ENCODE measurements around the gene GTPBP6.
"Not testable (repeated sequence)": the region's sequence is repeated elsewhere in the genome, so short reads cannot be mapped to it uniquely, and the experiment has no call there.

GTPBP6 gene

DNA sequence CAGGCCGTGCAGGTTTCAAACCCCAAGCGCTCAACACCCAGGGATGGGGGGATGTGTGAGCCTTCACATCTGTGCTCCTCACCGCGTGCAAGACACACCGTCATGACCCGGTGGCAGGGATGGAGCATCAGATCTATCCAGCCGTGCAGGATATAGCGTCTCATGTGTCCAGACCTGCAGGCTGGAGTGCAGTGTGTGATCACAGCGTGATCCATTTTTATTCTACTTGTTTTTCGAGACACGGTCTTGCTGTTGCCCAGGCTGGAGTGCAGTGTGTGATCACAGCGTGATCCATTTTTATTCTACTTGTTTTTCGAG, 32.7 kb upstream of the GTPBP6 start:
- DNase-seq: not testable (repeated sequence)

DNA sequence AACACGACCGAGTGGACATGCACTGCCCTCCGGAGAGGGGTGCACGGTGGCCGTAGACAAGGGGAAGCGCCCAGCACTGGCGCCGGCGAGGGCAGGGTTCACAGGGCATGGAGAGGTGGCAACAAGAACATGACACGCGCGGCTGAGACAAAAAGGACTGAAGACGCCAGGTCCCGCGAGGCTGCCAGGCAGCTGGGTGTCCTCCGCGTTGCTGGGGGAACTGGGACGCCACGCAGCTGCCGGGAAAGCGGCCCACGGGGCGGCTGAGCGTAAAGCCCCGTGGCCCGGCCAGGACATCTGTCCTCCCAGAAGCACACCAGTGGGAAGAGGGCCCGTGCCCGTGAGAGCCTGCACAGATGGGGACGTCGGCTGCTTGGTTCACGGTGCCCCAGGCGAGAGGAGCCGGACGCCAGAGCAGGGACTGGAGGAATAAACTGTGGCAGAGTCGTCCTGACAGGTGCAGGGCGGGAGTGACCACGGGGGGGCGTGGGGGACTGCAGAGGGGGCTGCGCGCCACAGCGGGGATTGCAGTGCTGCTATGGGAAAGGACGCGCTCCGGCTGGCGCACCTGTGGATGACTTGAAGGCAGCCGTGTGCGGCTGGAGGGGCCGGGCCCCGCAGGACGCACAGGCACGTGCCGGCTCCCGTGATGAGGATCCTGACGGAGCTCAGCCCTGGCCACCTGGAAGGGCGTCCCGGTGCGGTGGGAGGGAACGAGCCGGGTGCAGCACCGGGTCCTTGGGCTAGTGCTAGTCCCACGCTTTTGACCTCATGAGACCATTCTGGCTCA, 32.1 kb upstream of the GTPBP6 start:
- no peak for DNase-seq

DNA sequence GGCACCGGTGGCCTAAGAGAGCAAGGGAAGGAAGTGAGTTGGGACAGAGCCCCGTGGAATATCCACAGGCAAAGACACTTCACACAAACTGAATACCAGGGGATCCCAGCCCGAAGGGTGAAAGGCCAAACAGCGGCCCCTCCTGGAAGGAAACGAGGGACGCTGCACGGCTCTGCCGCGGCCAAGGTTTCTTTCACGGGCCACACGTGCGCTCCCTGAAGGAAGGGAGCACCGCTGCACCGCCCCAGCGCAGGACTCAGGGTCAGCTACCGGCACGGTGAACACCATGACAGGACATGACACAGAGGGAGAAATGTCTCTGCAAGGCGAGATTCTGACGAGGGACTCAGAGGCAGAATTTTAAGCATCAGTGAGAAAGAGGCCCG, 31.5 kb upstream of the GTPBP6 start:
- no peak for DNase-seq

DNA sequence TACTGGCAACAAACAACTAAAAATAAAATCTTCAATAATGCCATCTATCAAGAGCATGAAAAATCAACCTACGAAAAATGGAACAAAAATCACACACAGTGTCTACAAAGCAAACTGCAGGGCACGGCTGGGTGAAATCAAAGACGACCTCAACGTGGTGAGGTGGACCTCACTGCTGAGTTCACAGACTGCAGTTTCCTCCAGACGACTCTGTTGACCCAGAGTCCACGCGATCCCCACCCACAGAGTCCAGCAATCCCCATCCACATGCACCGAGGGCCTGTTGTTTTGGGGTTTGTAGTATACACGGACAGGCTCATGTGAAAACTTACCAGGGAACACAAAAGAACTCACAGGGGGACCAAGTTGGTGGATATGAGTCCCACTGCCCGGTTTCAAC, 31.1 kb upstream of the GTPBP6 start:
- no peak for DNase-seq

DNA sequence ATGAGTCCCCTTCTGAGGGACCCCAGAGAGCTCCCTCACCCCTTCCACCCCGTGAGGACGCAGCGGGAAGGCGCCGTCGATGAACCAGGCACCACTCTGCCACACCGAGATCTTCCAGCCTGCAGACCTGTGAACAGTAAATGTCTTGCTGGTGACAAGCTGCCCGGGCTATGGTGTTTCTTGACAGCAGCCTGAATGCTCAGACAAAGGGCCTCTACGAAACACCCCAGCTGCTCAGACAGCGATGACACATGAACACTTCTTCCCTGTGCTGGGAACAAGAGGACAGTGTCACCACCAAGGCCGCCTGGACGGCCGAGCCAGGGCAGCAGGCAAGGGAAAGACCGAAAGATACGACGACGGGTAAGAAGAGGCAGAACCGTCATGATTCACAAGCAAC, 30.6 kb upstream of the GTPBP6 start:
- DNase-seq: no peak

DNA sequence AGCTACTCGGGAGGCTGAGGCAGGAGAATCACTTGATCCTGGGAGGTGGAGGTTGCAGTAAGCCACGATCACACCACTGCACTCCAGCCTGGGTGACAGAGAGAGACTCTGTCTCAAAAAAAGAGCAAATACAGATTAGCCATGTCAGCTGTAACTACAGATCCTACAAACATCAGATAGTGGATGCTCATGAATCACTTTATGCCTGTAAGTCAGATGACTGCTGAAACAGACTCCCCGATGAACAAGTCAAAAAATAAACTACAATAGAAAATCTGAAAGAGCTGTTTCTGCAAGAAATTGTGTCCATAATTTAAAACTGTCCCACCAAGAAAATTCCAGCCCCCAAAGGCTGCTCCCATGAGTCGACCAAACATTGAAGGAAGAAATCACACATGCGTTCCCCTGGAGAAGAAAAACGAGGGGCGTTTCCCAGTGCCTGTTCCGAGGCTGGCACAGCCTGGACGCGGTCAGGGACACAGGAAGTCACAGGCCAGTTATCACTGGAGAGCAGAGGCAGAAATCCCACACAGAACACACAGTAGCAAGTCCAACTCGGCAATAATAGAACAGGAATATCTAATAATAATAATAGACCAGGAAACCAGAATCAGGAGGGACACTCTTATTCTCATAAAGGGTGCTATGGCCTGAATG, 30.0 kb upstream of the GTPBP6 start:
- no peak for DNase-seq

DNA sequence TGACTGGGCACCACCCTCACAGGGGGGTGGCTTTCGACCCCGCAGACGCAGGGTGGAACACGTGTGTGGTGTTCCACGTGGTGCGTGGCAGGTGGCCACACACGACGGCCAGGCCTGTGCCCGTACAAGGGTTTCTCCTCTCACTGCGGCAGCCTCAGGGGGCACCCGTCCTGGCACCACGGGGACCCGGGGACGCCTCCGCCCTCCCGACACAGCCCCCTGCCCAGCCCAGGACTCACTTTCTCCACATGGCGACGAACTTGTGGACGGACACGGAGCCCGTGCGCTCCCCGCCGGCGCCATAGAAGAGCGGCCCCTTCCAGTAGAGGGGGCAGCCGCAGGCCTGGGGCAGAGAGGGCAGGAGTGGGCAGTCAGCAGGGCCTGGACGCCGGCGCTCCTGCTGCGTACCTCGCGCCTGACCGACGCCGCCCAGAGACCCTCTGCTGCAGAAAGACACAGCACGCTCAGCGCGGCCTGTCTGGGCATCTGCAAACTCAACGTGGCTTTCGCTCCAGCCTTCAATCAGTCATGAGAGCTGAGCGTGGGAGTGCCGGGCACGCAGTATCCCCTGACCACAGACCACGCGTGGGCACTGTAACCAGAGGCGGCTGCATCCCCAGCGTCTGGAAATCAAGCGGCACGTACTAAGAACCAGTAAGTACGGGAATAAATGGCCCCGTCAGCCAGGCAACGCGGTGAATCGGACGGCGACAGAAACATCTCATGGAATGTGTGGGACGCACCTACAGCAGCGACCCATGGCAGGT, 28.9 kb upstream of the GTPBP6 start:
- no peak for DNase-seq

DNA sequence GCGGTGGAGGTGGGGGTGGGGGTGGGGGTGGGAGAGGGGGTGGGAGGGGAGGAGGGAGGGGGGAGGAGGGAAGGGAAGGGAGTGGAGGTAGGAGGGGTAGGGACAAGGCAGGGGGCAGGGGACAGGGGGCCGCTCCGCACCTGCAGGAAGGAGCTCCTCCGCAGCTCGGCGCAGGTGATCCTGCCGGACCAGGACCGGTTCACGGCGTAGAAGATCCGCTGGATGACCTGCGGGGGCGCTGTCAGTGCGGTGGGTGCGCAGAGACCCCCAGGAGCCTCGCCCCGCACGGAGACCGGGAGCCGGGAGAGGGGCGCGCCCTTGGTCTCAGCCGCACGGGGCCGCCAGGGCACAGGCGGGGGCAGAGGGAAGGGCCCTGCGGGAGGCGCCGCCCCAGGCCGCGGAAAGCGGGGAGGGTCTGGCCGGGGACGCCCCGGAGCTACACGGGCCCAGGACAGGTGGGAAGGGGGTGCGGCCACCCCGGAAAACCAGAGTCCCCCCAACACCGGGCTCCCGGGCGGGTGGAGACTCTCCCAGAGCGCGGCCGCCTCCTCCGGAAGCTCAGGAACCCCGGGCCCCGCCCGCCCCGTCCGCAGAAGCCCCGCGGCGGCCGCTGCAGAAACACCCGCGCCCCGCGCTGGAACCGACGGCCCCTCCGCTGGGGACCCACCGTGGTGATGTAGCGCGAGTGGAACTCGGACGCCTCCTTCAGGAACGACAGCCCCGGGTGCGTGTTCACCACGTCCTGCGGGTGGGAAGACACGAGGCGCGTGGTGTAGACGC, 27.6 kb upstream of the GTPBP6 start:
- DNase-seq: no peak

DNA sequence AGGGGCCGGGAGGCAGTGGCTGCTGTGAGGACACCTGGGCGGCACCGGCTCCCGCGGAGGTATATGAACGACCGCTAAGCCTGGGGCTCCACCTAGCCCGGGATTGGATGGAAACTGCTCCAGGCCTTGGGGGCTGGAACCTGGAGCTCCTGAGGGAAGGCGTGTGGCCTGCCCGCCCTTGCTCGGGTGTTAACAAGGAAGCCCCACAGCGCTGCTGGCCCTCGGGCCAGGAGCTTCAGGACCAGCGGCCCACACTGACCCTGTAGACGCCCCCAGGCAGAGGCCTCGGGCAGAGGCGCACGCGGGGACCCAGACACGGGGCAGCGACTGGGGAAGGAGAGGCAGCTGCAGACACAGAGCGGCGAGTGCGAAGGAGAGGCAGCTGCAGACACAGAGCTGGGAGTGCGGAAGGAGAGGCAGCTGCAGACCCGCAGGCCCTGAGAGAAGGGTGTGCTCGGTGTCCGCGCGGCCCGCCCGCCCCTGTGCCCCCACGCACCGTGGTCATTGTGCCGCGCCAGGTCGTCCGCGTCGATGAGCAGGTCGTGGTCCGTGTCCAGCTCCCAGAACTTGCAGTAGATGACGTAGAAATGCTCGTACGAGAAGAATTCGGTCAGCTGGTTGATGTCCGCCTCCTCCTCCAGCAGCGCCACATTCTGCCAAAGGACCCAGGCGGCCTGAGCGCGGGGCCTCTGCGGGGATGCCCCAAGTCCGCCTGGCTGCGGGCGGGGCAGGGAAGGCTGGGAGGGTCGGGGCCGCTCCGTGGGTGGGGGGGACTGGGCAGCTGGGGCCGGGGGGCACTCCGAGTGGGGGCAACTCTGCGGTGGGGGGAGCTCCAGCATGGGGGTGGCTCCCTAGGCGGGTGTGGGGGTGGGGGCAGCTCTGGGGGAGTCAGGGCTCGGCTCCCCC, 26.7 kb upstream of the GTPBP6 start:
- no peak for DNase-seq

DNA sequence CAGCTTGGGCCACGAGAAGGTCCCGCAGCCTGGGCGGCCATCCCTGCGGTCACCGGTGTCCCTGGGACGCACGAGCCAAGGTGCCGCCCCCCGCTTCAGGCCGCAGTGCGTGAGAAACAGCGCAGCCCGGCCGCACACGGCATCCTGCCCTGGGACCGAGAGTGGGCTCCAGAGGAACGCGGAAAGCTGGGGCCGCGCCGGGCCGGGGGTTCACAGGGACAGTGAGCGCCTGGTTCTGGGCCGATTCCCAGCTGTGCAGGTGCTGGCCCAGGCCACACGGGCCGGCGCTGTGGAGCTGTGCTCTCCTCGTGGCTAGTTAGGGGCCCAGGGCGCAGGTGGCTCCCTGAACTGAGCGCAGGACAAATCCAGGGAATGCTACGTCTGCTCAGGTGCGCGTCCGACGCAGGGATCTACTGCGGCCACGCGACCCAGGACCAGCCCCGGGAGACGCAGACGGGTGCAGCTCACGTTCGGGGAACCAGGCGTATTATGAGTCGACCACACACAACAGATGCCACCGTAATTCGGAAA, 25.8 kb upstream of the GTPBP6 start:
- DNase-seq: no peak

DNA sequence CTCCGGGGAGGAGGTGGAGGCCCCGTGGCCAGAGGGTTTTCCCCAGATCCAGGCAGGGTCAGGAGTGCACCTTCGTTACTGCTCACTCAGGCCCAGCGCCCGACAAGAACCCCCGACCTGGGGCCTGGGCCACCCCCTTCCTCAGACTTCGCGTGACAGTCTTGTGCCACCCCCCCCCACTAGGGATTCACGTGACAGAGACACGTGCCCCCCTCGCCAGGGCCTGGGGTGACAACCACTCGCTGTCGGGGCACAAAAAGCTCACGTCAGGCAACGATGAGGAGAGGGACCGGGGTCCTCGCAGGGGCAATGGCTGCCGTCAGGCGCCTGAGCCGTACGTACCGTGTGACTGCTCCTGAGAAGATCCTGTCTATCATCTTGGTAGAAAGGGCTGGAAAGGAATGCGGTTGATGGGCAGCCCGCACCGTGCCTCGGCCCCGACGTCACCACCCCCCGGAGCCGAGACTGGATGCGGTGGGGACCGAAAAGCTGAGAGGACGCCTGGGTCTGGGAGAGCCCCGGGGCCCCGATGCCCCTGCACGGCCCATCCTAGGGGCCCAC, 23.0 kb upstream of the GTPBP6 start:
- no peak for DNase-seq

DNA sequence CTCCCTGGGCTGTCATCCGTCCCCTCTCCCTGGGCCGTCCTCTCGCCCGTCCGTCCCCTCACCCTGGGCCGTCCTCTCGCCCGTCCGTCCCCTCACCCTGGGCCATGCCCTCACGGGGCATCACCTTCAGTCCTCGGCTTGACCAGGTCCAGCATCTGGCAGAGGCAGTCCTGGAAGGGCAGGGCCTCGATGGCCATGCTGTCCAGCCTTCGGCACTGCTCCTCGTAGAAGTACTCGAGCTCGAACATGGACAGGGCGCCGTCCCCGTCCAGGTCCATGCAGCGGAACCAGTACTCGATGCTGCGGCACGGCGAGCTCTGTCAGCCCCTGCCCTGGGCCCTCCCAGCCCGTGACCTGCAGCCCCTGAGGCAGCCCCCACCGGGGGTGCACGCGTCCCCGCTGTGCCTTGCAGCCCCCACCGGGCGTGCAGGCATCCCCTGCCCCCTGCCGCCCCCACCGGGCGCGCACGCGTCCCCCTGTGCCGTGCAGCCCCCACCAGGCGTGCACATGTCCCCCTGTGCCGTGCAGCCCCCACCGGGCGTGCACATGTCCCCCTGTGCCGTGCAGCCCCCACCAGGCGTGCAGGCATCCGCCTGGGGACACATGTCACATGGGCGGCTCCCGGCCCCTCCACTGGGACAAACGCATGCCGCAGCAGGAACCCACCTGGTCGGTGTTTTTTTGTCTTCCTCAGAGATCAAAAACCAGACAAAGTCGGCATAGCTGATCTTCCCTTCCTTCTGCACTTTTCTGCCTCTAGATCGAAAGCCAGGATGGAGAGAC, 22.2 kb upstream of the GTPBP6 start:
- no peak for DNase-seq

DNA sequence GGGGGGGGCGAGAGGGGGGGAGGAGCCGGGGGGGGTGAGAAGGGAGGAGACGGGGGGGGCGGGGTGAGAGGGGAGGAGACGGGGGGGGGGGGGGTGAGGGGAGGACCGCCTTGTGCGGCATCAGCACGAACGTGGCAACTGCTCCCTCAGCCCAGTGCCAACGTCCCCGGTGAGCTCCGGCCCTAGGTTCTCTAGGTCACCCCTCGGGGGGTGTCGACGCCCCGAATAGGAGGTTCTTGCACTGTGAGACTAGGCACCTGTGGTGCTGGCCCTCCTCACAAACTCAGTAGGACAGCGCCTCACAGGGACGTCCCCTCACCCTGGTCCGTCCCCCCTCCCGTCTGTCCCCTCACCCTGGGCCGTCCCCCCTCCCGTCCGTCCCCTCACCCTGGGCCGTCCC, 21.5 kb upstream of the GTPBP6 start:
- no peak for DNase-seq

DNA sequence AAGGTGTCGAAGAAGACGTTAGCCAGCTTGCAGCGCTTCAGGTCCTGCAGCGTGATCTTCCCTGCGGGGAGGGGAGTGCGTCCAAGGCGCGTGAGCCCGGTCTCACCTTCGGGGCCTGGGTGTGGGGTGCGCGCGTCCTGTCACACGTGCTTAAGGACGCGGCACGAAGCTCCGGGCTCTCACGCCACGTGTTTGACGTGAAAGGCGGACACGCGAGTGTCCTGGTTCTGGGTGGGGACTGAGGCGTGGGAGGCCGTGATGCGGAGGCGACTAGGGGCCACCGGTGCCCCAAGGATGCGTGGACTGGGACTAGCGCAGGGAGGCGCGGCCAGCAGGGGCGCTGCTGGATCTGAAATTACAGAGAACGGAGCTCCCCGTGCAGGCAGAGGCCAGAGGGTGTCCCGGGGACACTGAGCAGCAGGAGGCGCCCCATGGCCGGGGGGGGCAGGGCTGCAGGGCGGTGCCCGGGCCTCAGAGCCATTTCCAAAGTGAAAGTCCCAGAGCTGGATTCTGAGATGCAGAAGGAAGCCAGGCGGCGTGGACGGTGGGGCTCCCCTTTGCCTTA, 20.3 kb upstream of the GTPBP6 start:
- DNase-seq: no peak

DNA sequence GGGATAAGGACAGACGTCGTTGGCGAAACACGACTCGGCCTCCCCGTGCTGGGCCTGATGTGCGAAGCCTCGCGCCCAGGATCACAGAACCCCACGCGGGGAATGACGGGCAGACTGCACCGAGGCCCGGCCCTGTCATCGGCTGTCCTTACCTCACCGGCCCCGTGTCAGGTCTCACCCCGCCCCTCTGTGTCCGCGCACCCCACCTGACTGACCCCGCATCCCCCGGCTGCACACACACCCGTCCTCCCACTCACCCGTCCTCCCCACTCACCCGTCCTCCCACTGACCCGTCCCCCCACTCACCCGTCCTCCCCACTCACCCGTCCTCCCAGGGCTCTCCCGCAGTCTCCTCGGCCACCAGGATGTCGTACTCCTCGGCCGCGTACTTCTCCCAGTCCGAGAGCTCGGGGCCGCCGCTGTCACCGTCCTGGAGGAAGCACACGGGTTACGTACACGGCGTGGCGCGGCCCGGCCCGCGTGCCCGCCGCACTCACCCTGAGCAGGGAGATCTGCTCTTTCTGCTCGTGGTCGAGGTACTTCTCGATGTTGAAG, 19.8 kb upstream of the GTPBP6 start:
- DNase-seq: no peak

DNA sequence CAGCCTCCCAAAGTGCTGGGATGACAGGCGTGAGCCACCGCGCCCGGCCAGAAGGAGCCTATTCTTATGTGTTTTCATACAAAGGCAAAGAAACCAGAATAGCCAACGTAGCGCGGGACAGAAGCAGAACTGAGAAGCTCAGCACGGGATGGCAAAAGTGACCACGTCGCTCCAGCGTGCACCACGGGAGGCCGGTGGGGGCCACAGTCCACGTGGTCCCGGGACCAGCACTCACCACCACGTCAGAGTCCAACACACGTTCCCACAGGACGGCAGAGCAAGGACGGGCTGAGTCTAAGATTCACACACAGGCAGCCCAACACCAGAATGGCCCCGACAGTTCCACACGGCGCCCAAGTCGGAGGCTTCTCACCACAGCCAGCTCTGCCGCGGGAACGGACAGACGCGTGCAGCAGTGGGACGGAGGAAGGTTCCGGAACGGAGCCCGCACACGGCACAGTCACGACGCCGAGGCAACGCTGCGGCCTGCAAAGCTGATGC, 18.8 kb upstream of the GTPBP6 start:
- DNase-seq: no peak

DNA sequence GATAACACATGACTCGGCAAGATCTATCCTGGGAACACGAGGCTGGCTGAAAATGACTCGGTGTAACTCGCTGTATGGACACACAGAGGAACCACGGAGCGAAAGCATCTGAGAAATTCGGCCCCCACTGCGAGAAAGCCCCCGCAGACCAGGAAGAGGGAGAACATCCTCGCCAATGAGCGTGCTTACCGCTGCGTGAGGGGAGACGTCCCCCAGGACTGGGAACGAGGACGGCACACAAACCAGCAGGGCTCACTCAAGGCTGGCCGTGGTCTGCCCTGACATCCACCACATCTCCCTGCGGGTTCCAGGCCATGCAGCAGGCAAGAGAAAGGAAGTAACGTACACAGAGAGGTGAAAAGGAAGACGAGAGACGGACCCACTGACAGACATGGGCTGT, 17.6 kb upstream of the GTPBP6 start:
- DNase-seq: no peak

DNA sequence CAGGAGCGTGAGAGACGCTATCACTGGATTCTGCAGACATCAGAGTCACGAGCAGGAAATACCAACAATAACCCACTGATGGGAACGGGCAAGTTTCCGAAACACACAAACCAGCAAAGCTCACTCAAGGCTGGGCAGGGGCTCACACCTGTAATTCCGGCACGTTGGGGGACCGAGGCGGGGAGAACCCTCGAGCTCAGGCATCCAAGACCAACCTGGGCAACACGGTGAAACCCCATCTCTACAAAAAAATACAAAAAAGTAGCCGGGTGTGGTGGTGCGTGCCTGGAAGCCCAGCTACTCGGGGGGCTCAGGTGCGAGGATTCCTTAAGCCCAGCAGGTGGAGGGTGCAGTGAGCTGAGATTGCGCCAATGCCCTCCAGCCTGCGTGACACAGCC, 17.2 kb upstream of the GTPBP6 start:
- no peak for DNase-seq

DNA sequence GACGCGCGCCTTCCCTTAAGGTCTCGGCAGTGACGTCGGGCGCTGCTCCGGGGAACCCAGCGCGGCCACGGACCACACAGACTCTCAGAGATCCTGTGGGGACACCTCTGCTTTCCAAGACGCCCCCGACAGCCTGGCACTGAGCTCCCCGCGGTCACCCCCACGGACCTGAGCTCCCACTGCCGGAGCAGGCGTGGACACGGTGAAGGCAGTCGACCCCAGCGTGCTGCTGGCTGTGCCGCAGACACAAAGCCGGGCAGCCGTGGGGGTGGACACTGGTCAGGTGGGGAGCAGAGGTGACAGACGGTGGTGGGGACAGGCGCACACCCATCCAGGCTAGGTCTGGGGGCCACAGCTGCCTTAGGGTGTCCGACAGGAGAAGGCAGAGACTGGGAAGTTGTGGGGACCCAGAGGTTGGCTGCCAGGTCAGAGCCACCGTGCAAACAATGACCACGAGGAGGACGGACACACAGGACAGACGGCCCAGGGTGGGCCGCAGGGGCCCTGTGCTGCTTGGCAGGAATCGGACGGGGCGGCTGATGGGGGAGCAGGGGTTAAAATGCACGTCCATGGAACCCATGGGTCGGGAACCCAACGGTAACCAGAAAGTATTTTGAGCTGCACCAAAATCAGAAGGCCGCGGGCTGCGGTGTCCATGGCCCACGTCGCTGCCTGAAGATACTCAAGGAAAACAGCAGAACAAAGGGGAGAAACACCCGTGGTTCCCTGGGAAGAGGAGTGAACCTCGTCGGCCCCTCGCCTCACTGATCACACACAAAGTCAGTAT, 16.6 kb upstream of the GTPBP6 start:
- DNase-seq: no peak
